Right lobe of liver (tissue), 4 donors: Measurements from ENCODE around the gene TSPOAP1.

Experiments
- POLR2A ChIP-seq: fragments of 450-650 bp; IDR thresholded peaks from one replicate; pipeline ENCODE4 v1.6.1; 2017; ENCODE audit warnings: antibody characterized with exemption, mild to moderate bottlenecking
- TF ChIP-seq, protein P1 (sequence below), 4 donors: fragments of 200-600 bp in 3 of 4; fragments of 450-650 bp in 1 of 4; IDR thresholded peaks; one replicate each; pipeline versions ENCODE4 v1.5.1 to v1.8.0; 2016 to 2022; ENCODE audit warnings: antibody characterized with exemption in 4 of 4, mild to moderate bottlenecking in 2 of 4
- donor health status: DM: no; HTN: no; CAD: no.
- donor health status: DM: no; HTN: no; CAD: no.
- donor health status: DM: no; HTN: yes; CAD: no.

DNA sequence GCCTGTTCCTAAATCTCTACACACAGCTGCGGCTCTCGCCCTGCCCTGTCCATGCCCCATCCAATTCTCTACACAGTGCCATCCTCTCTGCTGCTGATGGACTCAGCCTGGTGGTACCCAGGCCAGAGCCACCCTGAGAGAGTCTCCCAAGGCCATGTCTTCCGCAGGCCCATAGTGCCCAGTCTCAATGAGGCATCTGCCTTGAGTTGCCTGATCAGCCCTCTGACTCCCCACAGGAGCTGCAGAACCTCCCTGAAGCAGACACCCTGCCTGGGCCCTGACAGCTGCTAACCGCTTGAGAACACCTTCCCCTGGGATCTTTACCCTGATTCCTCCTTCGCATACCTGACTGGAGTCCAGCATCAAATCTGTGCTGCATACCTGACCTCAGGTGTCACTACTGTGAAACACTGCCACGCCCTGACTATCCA is 13.3 kb downstream of the TSPOAP1 start:
- TF ChIP-seq, protein P1, sequence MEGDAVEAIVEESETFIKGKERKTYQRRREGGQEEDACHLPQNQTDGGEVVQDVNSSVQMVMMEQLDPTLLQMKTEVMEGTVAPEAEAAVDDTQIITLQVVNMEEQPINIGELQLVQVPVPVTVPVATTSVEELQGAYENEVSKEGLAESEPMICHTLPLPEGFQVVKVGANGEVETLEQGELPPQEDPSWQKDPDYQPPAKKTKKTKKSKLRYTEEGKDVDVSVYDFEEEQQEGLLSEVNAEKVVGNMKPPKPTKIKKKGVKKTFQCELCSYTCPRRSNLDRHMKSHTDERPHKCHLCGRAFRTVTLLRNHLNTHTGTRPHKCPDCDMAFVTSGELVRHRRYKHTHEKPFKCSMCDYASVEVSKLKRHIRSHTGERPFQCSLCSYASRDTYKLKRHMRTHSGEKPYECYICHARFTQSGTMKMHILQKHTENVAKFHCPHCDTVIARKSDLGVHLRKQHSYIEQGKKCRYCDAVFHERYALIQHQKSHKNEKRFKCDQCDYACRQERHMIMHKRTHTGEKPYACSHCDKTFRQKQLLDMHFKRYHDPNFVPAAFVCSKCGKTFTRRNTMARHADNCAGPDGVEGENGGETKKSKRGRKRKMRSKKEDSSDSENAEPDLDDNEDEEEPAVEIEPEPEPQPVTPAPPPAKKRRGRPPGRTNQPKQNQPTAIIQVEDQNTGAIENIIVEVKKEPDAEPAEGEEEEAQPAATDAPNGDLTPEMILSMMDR (IDR thresholded peaks at IDR 0.05), result no peak
- TF ChIP-seq POLR2A, result no peak
